ENCODE results near the gene KRTAP4-6.

GRCh38 chr17:41118721-41119120, 21.6 kb downstream of the KRTAP4-6 start:
- TF ChIP-seq, protein P1, sequence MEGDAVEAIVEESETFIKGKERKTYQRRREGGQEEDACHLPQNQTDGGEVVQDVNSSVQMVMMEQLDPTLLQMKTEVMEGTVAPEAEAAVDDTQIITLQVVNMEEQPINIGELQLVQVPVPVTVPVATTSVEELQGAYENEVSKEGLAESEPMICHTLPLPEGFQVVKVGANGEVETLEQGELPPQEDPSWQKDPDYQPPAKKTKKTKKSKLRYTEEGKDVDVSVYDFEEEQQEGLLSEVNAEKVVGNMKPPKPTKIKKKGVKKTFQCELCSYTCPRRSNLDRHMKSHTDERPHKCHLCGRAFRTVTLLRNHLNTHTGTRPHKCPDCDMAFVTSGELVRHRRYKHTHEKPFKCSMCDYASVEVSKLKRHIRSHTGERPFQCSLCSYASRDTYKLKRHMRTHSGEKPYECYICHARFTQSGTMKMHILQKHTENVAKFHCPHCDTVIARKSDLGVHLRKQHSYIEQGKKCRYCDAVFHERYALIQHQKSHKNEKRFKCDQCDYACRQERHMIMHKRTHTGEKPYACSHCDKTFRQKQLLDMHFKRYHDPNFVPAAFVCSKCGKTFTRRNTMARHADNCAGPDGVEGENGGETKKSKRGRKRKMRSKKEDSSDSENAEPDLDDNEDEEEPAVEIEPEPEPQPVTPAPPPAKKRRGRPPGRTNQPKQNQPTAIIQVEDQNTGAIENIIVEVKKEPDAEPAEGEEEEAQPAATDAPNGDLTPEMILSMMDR (IDR thresholded peaks at IDR 0.05), result no peak
- TF ChIP-seq POLR2A (IDR thresholded peaks at IDR 0.05), result no peak
